Smooth muscle cell (in vitro differentiated cells): ENCODE results near the gene MEAK7. TPM values are rescaled to one million over a fixed set of nuclear protein-coding genes. Genes with fewer than 3 reads are reported as not detected.

Experiments used
- DNase-seq: peaks from one replicate; lab custom pipeline; 2025; ENCODE audit not compliant: unreplicated experiment; lab: John Stamatoyannopoulos, UW
- H2AFZ ChIP-seq: fragments of 200-600 bp; sonication (generic); 2 replicates; pipeline ENCODE4 v1.6.0; 2016; ENCODE audit warnings: antibody characterized with exemption, low read depth, mild to moderate bottlenecking
- H3F3A ChIP-seq: fragments of 200-600 bp; sonication (generic); 2 replicates; pipeline ENCODE4 v1.6.0; 2017; ENCODE audit warnings: antibody characterized with exemption, low read depth
- H3K27ac ChIP-seq: fragments of 200-600 bp; sonication (generic); 2 replicates; pipeline ENCODE4 v1.5.1; 2016; ENCODE audit warnings: low read depth, mild to moderate bottlenecking
- H3K27me3 ChIP-seq: fragments of 200-600 bp; sonication (generic); 2 replicates; pipeline ENCODE4 v1.6.1; 2016; ENCODE audit warnings: low read depth, mild to moderate bottlenecking
- H3K36me3 ChIP-seq: fragments of 200-600 bp; sonication (generic); 2 replicates; pipeline ENCODE4 v1.5.1; 2016; ENCODE audit warnings: low read depth
- H3K4me1 ChIP-seq: fragments of 200-600 bp; sonication (generic); 2 replicates; pipeline ENCODE4 v1.5.1; 2016; ENCODE audit warnings: low read depth
- H3K4me2 ChIP-seq: fragments of 200-600 bp; sonication (generic); 2 replicates; pipeline ENCODE4 v1.6.0; 2016; ENCODE audit warnings: mild to moderate bottlenecking
- H3K4me3 ChIP-seq: fragments of 200-600 bp; sonication (generic); 2 replicates; pipeline ENCODE4 v1.5.1; 2016; ENCODE audit warnings: mild to moderate bottlenecking
- H3K79me2 ChIP-seq: fragments of 200-600 bp; sonication (generic); 2 replicates; pipeline ENCODE4 v1.6.0; 2016; ENCODE audit warnings: low read depth, mild to moderate bottlenecking
- H3K9ac ChIP-seq: fragments of 200-600 bp; sonication (generic); 2 replicates; pipeline ENCODE4 v1.6.0; 2016; ENCODE audit warnings: low read depth
- H3K9me3 ChIP-seq: fragments of 200-600 bp; sonication (generic); replicated peaks from 2 replicates; pipeline ENCODE4 v1.5.1; 2016; ENCODE audit warnings: low read depth
- H4K20me1 ChIP-seq: fragments of 200-600 bp; sonication (generic); 2 replicates; pipeline ENCODE4 v1.6.0; 2016; ENCODE audit warnings: low read depth
- WGBS: methylation state at CpG from one replicate; pipeline ENCODE4 v1.1.7; 2016; ENCODE audit warnings: low lambda C conversion rate; 5-methylcytosine and 5-hydroxymethylcytosine counted together
- polyA plus RNA-seq: library from polyadenylated mRNA; unstranded; fragments of >200 nt; fragmentation: Nextera tagmentation; extraction: Ambion mirVana; gene quantifications from 2 replicates; pipeline ENCODE4 v1.2.1, GENCODE V29; 2016
- total RNA-seq: library from RNA; depleted of rRNA; stranded (reverse); fragments of >200 nt; gene quantifications from 2 replicates; pipeline ENCODE4 v1.2.3, GENCODE V29; 2014
- TF ChIP-seq, protein P1 (sequence below): fragments of 200-600 bp; sonication (generic); IDR thresholded peaks from 2 replicates; pipeline ENCODE4 v1.5.1; 2017; ENCODE audit warnings: borderline replicate concordance, mild to moderate bottlenecking, antibody characterized with exemption; ENCODE audit not compliant: insufficient read depth, poor library complexity, severe bottlenecking

The MEAK7 gene
- total and polyA plus RNA-seq, 2 experiments from 2014 or later = 26.4 to 32.1 TPM

DNA sequence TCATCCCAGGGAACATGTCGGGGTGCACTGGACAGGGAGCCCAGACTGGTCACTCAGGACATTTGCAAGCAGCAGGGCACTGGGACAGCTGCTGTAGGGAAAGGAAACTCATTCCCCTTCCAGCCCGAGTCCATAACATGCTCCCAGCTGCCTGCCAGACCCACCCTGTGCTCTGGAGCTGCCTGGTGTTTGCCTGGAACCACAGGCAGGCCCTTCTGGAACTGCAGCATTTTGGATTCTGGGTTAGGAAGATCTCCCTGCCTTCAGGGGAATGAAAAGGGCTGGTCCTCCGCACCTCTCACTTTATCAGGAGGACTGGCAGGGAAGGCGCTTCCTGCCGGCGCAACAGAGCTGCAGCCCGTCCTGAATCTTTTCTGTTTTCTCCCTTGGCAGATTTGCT lies 41.2 kb downstream of the MEAK7 start:
- no peak for DNase-seq
- Histone ChIP-seq H3K79me2 (no peaks in the 10 kb centered on the region), H3K9me3 (no peaks in the 10 kb centered on the region), H3K9ac (no peak overlapping the region), H2AFZ (no peak overlapping the region), H3K4me3 (no peak overlapping the region), H3K4me1 (no peaks in the 10 kb centered on the region), H3K4me2 (no peak overlapping the region), H3K27me3 (no peaks in the 10 kb centered on the region), H4K20me1 (peaks cover 4% of the 10 kb centered on the region), H3F3A (no peaks in the 10 kb centered on the region), H3K36me3 (peaks cover 9% of the 10 kb centered on the region), H3K27ac (no peak overlapping the region)
- WGBS = 82% methylated on average over 7 of the region's 7 CpGs
- TF ChIP-seq, protein P1, sequence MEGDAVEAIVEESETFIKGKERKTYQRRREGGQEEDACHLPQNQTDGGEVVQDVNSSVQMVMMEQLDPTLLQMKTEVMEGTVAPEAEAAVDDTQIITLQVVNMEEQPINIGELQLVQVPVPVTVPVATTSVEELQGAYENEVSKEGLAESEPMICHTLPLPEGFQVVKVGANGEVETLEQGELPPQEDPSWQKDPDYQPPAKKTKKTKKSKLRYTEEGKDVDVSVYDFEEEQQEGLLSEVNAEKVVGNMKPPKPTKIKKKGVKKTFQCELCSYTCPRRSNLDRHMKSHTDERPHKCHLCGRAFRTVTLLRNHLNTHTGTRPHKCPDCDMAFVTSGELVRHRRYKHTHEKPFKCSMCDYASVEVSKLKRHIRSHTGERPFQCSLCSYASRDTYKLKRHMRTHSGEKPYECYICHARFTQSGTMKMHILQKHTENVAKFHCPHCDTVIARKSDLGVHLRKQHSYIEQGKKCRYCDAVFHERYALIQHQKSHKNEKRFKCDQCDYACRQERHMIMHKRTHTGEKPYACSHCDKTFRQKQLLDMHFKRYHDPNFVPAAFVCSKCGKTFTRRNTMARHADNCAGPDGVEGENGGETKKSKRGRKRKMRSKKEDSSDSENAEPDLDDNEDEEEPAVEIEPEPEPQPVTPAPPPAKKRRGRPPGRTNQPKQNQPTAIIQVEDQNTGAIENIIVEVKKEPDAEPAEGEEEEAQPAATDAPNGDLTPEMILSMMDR = no peak

GRCh38 chr16:84462296-84463210 lies 41.9 kb downstream of the MEAK7 start:
- Histone ChIP-seq H3K27me3 (no peaks in the 10 kb centered on the region), H3F3A (no peaks in the 10 kb centered on the region), H4K20me1 (peaks cover 4% of the 10 kb centered on the region), H3K4me3 (no peak overlapping the region), H3K79me2 (no peaks in the 10 kb centered on the region), H3K27ac (no peak overlapping the region), H3K9me3 (no peaks in the 10 kb centered on the region), H3K36me3 (peaks cover 9% of the 10 kb centered on the region), H3K4me1 (no peaks in the 10 kb centered on the region), H3K4me2 (no peak overlapping the region), H3K9ac (no peak overlapping the region), H2AFZ (no peak overlapping the region)
- no peak for DNase-seq
- TF ChIP-seq, protein P1 = no peak
- WGBS = 89% methylated on average over 24 of the region's 24 CpGs

- Histone ChIP-seq H3K79me2 (no peaks in the 10 kb centered on the region), H3K9ac (no peak overlapping the region), H4K20me1 (peaks cover 4% of the 10 kb centered on the region), H2AFZ (no peak overlapping the region), H3F3A (no peaks in the 10 kb centered on the region), H3K4me1 (no peaks in the 10 kb centered on the region), H3K4me2 (no peak overlapping the region), H3K9me3 (no peaks in the 10 kb centered on the region), H3K27ac (no peak overlapping the region), H3K27me3 (no peaks in the 10 kb centered on the region), H3K4me3 (no peak overlapping the region), H3K36me3 (peaks cover 4% of the 10 kb centered on the region)
- TF ChIP-seq, protein P1 = no peak
- 96% methylated on average over 30 of the region's 30 CpGs for WGBS
- no peak for DNase-seq
These were observed 42.8 kb downstream of the MEAK7 start for GRCh38 chr16:84461413-84462295.
